GM23248 (cell line): Measurements from ENCODE around the gene WWOX. TPM values are rescaled to one million over a fixed set of nuclear protein-coding genes. Genes with fewer than 3 reads are reported as not detected.

ENCODE experiments used
- DNase-seq: peaks from one replicate; pipeline ENCODE4 v3.0.0-alpha.2; 2015
- H2AFZ ChIP-seq: fragments of 200-600 bp; sonication (generic); 2 replicates; pipeline ENCODE4 v1.6.1; 2016; ENCODE audit warnings: antibody characterized with exemption
- H3F3A ChIP-seq: fragments of 200-600 bp; sonication (generic); 2 replicates; pipeline ENCODE4 v1.6.1; 2016; ENCODE audit warnings: mild to moderate bottlenecking, antibody characterized with exemption, mixed run types; ENCODE audit not compliant: insufficient read depth
- H3K27ac ChIP-seq: fragments of 200-600 bp; sonication (generic); 2 replicates; pipeline ENCODE4 v1.5.1; 2016; ENCODE audit warnings: mild to moderate bottlenecking
- H3K27me3 ChIP-seq: fragments of 200-600 bp; sonication (generic); replicated peaks from 2 replicates; pipeline ENCODE4 v1.6.1; 2016; ENCODE audit warnings: mild to moderate bottlenecking; ENCODE audit not compliant: insufficient read depth
- H3K36me3 ChIP-seq: fragments of 200-600 bp; sonication (generic); 2 replicates; pipeline ENCODE4 v1.6.1; 2016; ENCODE audit warnings: low read depth, mild to moderate bottlenecking
- H3K4me1 ChIP-seq: fragments of 200-600 bp; sonication (generic); 2 replicates; pipeline ENCODE4 v1.6.1; 2016; ENCODE audit warnings: mild to moderate bottlenecking; ENCODE audit not compliant: insufficient read depth
- H3K4me2 ChIP-seq: fragments of 200-600 bp; sonication (generic); one replicate; pipeline ENCODE4 v1.6.1; 2016; ENCODE audit warnings: mild to moderate bottlenecking; ENCODE audit not compliant: unreplicated experiment
- H3K4me3 ChIP-seq: fragments of 200-600 bp; sonication (generic); 2 replicates; pipeline ENCODE4 v1.5.1; 2016; ENCODE audit warnings: mild to moderate bottlenecking
- H3K79me2 ChIP-seq: fragments of 200-600 bp; sonication (generic); 2 replicates; pipeline ENCODE4 v1.6.1; 2016; ENCODE audit warnings: mild to moderate bottlenecking; ENCODE audit not compliant: insufficient read depth
- H3K9ac ChIP-seq: fragments of 200-600 bp; sonication (generic); 2 replicates; pipeline ENCODE4 v1.6.1; 2016; ENCODE audit warnings: mild to moderate bottlenecking
- H3K9me2 ChIP-seq: fragments of 200-600 bp; sonication (generic); 2 replicates; pipeline ENCODE4 v1.6.1; 2016; ENCODE audit warnings: mixed run types, mild to moderate bottlenecking, moderate library complexity; ENCODE audit not compliant: insufficient read depth
- H3K9me3 ChIP-seq: fragments of 200-600 bp; sonication (generic); one replicate; pipeline ENCODE4 v1.6.1; 2017; ENCODE audit warnings: low read depth
- H4K20me1 ChIP-seq: fragments of 200-600 bp; sonication (generic); 2 replicates; pipeline ENCODE4 v1.6.0; 2016; ENCODE audit not compliant: insufficient read depth
- EZH2 ChIP-seq: fragments of 200-600 bp; sonication (generic); IDR thresholded peaks from 2 replicates; pipeline ENCODE4 v1.6.1; 2018; ENCODE audit warnings: antibody characterized with exemption, mild to moderate bottlenecking; ENCODE audit not compliant: insufficient read depth, poor library complexity, severe bottlenecking
- EZH2phosphoT487 ChIP-seq: fragments of 200-600 bp; sonication (generic); IDR thresholded peaks from 2 replicates; pipeline ENCODE4 v1.6.1; 2018; ENCODE audit warnings: antibody characterized with exemption, moderate library complexity, mild to moderate bottlenecking, low read depth; ENCODE audit not compliant: insufficient read depth
- WGBS, 2 experiments: methylation state at CpG; one replicate each; pipeline ENCODE4 v1.1.6; 2015 to 2017; ENCODE audit warnings: low lambda C conversion rate in 2 of 2, low coverage in 1 of 2; ENCODE audit errors: missing lambda C conversion rate in 2 of 2; 5-methylcytosine and 5-hydroxymethylcytosine counted together
- in situ Hi-C: fragments of 300-500 bp; cut with MboI; formaldehyde crosslinking; loops from 2 replicates; pipeline ENCODE4 v1.15.0; 2020
- polyA plus RNA-seq: library from polyadenylated mRNA; unstranded; fragments of >200 nt; fragmentation: Nextera tagmentation; extraction: Ambion mirVana; gene quantifications from 2 replicates; pipeline ENCODE4 v1.2.1, GENCODE V29; 2016
- total RNA-seq: library from RNA; depleted of rRNA; stranded (reverse); fragments of >200 nt; shearing (Covaris generic); gene quantifications from 2 replicates; pipeline ENCODE4 v1.2.3, GENCODE V29; 2014

WWOX gene
- total and polyA plus RNA-seq, 2 experiments from 2014 or later = 4.5 to 6.6 TPM

GRCh38 chr16:78396673-78397072, 297.2 kb downstream of the WWOX start:
- H3F3A ChIP-seq = no peaks in the 10 kb centered on the region
- no peaks in the 10 kb centered on the region for H3K27me3 ChIP-seq
- H3K79me2 ChIP-seq = no peaks in the 10 kb centered on the region
- no peak overlapping the region for H2AFZ ChIP-seq
- no peaks in the 10 kb centered on the region for H3K4me1 ChIP-seq
- no peaks in the 10 kb centered on the region for H3K9me3 ChIP-seq
- WGBS, 2 experiments = 67 to 70% methylated on average over 4 of the region's 4 CpGs
- no peak for DNase-seq
- no peaks in the 10 kb centered on the region for H3K9me2 ChIP-seq
- in situ Hi-C loops = no loop called here
- H3K4me2 ChIP-seq = no peak overlapping the region
- H4K20me1 ChIP-seq = no peaks in the 10 kb centered on the region
- no peaks in the 10 kb centered on the region for H3K36me3 ChIP-seq
- no peak overlapping the region for H3K4me3 ChIP-seq
- no peak for TF ChIP-seq EZH2phosphoT487
- TF ChIP-seq EZH2 = no peak
- no peak overlapping the region for H3K9ac ChIP-seq
- no peak overlapping the region for H3K27ac ChIP-seq

- H3F3A ChIP-seq = no peaks in the 10 kb centered on the region
- no peak overlapping the region for H3K4me3 ChIP-seq
- H3K9me3 ChIP-seq = no peaks in the 10 kb centered on the region
- 45 to 55% methylated on average over 5 of the region's 5 CpGs for WGBS, 2 experiments
- H4K20me1 ChIP-seq = no peaks in the 10 kb centered on the region
- no peaks in the 10 kb centered on the region for H3K4me1 ChIP-seq
- no peaks in the 10 kb centered on the region for H3K79me2 ChIP-seq
- H3K9me2 ChIP-seq = no peaks in the 10 kb centered on the region
- H3K27me3 ChIP-seq = no peaks in the 10 kb centered on the region
- in situ Hi-C loops = no loop called here
- no peak overlapping the region for H3K4me2 ChIP-seq
- TF ChIP-seq EZH2 (no peak), EZH2phosphoT487 (no peak)
- no peak overlapping the region for H2AFZ ChIP-seq
- no peak for DNase-seq
- H3K27ac ChIP-seq = no peak overlapping the region
- H3K9ac ChIP-seq = no peak overlapping the region
- no peaks in the 10 kb centered on the region for H3K36me3 ChIP-seq
Measured at GRCh38 chr16:78399384-78399783, 299.9 kb downstream of the WWOX start.

GRCh38 chr16:78402833-78403232, 303.4 kb downstream of the WWOX start:
- Histone ChIP-seq H2AFZ (no peak overlapping the region), H3K36me3 (no peaks in the 10 kb centered on the region), H3K9me2 (no peaks in the 10 kb centered on the region), H3K27me3 (no peaks in the 10 kb centered on the region), H3K4me3 (no peak overlapping the region), H3K9me3 (no peaks in the 10 kb centered on the region), H3K9ac (no peak overlapping the region), H3K4me1 (no peaks in the 10 kb centered on the region), H3K4me2 (no peak overlapping the region), H3F3A (no peaks in the 10 kb centered on the region), H3K27ac (no peak overlapping the region), H3K79me2 (no peaks in the 10 kb centered on the region), H4K20me1 (no peaks in the 10 kb centered on the region)
- no peak for DNase-seq
- WGBS, 2 experiments = 37 to 38% methylated on average over 3 of the region's 3 CpGs
- TF ChIP-seq EZH2 = no peak
- TF ChIP-seq EZH2phosphoT487 = no peak
- in situ Hi-C loops = no loop called here

- Histone ChIP-seq H2AFZ (no peak overlapping the region), H3K4me2 (no peak overlapping the region), H3K9me3 (no peaks in the 10 kb centered on the region), H3K27me3 (no peaks in the 10 kb centered on the region), H3K9me2 (no peaks in the 10 kb centered on the region), H3K27ac (no peak overlapping the region), H3F3A (no peaks in the 10 kb centered on the region), H3K4me1 (no peaks in the 10 kb centered on the region), H3K36me3 (no peaks in the 10 kb centered on the region), H3K9ac (no peak overlapping the region), H3K79me2 (no peaks in the 10 kb centered on the region), H3K4me3 (no peak overlapping the region), H4K20me1 (no peaks in the 10 kb centered on the region; the same call in 1 of the 2 replicates)
- in situ Hi-C loops = no loop called here
- 33 to 34% methylated on average over 3 of the region's 3 CpGs for whole genome bisulfite sequencing, 2 experiments
- no peak for DNase-seq
- TF ChIP-seq EZH2phosphoT487 = no peak
- TF ChIP-seq EZH2 = no peak
Measured at GRCh38 chr16:78405040-78405439, 305.6 kb downstream of the WWOX start.

GRCh38 chr16:78405833-78406232, 306.4 kb downstream of the WWOX start:
- Histone ChIP-seq H2AFZ (no peak overlapping the region), H3K9me2 (no peaks in the 10 kb centered on the region), H3K27ac (no peak overlapping the region), H3K9ac (no peak overlapping the region), H3K27me3 (no peaks in the 10 kb centered on the region), H3K36me3 (no peaks in the 10 kb centered on the region), H4K20me1 (no peaks in the 10 kb centered on the region; the same call in 1 of the 2 replicates), H3K9me3 (no peaks in the 10 kb centered on the region), H3K4me3 (no peak overlapping the region), H3K4me1 (no peaks in the 10 kb centered on the region), H3K79me2 (no peaks in the 10 kb centered on the region), H3K4me2 (no peak overlapping the region), H3F3A (no peaks in the 10 kb centered on the region)
- in situ Hi-C loops = no loop called here
- 59 to 63% methylated on average over 7 of the region's 7 CpGs for whole genome bisulfite sequencing, 2 experiments
- DNase-seq = no peak
- no peak for TF ChIP-seq EZH2phosphoT487
- TF ChIP-seq EZH2 = no peak
